D721Med (cell line): Measurements from ENCODE around the gene GFRA4.

Source experiments
- DNase-seq: peaks from one replicate; pipeline ENCODE4 v3.0.0; 2011; ENCODE audit warnings: low spot score; ENCODE audit not compliant: insufficient read length
- FAIRE-seq: peaks from 2 replicates; lab custom pipeline; 2011; peaks lifted over from hg19 to GRCh38; lab: Jason Lieb, UNC
- TF ChIP-seq, protein P1 (sequence below): IDR thresholded peaks from 2 replicates; pipeline ENCODE4 v1.5.1; 2012; ENCODE audit warnings: mild to moderate bottlenecking, control low read depth; ENCODE audit not compliant: insufficient read depth; ENCODE audit errors: missing control alignments

The GFRA4 gene

DNA sequence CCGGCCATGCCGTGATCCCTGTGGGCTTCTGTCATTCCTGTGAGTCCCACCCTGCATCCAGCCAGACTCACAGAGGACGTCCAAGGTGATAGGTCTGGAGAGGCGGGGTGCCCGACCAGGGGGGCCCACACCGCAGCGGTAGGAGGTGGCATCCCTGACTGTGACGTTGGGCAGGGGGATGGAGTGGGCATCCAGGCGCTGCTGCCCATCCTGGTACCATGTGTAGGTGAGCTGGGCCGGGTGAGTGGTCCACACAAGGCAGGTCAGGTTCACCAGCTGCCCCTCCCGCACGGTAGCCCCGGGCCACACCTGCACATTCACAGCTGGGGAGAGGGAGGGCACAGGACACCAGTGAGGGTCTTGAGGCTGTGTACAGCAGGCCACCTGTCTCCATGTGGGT, 30.2 kb upstream of the GFRA4 start:
- DNase-seq (no peak), FAIRE-seq (no peak)
- TF ChIP-seq, protein P1, sequence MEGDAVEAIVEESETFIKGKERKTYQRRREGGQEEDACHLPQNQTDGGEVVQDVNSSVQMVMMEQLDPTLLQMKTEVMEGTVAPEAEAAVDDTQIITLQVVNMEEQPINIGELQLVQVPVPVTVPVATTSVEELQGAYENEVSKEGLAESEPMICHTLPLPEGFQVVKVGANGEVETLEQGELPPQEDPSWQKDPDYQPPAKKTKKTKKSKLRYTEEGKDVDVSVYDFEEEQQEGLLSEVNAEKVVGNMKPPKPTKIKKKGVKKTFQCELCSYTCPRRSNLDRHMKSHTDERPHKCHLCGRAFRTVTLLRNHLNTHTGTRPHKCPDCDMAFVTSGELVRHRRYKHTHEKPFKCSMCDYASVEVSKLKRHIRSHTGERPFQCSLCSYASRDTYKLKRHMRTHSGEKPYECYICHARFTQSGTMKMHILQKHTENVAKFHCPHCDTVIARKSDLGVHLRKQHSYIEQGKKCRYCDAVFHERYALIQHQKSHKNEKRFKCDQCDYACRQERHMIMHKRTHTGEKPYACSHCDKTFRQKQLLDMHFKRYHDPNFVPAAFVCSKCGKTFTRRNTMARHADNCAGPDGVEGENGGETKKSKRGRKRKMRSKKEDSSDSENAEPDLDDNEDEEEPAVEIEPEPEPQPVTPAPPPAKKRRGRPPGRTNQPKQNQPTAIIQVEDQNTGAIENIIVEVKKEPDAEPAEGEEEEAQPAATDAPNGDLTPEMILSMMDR, result no peak

DNA sequence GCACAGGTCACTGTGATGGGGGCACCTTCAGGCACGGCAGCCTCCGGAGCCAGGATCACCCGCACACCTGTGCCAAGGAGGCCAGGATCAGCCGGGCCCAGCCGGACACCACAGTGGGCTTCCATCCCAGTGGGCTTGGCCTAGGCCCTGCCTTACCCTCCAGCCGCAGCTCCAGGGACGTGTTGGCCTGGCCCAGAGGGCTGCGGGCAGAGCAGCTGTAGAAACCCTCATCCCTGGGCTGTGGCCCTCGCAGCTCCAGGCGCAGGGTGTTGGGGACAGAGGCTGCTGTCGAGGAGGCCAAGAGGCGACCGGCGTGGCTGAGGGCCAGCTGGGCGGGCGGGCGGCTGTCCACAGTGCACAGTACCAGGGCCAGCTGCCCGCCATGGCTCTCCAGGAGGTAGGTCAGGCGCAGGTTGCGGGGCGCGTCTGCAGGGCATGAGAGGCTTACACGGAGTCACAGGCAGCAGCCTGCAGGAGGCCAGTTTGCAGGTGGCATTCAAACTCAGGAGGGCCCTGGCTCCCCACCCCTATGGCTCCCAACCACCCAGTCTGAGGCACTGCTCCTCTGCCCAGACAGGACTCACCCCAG, 29.6 kb upstream of the GFRA4 start:
- TF ChIP-seq, protein P1, result no peak
- DNase-seq (no peak), FAIRE-seq (no peak)

DNA sequence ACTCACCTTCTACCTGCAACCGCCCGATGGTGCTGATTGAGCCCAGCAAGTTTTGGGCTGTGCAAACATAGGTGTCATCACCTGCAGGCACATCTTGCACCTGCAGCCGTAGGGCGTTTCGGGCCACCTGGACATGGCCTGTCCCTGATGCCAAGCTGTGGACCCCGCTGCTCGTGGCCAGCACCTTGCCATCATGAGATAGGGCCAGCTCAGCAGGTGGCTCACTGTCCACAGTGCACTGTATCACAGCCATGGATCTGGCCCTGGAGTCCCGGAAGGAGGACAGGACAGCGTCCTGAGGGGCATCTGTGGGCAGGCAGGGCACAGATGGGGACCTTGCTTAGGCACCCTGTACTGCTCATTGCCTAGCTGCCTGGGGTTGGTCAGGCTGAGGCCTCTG, 28.7 kb upstream of the GFRA4 start:
- TF ChIP-seq, protein P1, result no peak
- no peak for DNase-seq

DNA sequence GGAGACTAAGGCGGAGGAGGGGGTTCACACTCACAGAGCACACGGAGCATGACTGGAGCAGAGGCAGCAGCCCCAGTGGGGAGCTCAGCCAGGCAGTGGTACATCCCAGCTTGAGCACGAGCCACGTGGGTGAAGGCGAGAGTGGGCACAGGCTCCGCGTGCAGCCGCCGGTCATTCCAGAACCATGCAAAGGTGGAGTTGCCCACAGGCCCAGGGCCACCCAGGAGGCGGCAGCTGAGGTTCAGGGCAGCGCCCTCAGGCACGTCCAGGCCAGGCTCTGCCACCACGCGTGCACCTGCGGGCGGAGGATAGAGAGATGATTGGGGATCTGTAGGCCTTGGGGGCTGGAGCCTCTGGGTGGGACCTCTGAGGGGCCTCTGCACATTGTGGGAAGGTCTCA, 28.1 kb upstream of the GFRA4 start:
- TF ChIP-seq, protein P1, result no peak
- no peak for DNase-seq
- no peak for FAIRE-seq

More for the DNA sequence above, 28.7 kb upstream of the GFRA4 start:
- FAIRE-seq, result no peak

- TF ChIP-seq, protein P1, result no peak
- FAIRE-seq (no peak), DNase-seq (no peak)
Measured at GRCh38 chr20:3690413-3690812, 27.2 kb upstream of the GFRA4 start.

DNA sequence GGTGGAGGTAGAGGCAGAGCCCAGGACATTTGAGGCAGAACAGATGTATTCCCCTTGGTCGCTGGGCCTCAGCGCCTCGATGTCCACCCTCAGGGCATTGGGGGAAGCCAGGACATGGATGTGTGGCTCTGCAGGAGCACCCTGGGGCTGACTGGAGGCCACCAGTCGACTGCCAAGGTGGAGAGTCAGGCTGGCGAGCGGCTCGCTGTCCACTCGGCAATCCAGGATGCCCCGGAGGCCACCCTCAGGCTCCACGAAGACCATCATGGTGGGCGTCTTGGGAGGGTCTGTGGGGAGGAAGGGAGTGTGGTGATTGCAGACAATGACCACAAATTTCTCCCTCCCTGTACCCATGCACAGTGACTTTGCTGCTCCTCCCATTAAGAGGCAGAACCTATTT, 26.8 kb upstream of the GFRA4 start:
- DNase-seq (no peak), FAIRE-seq (no peak)
- TF ChIP-seq, protein P1, result no peak

- FAIRE-seq, result no peak
- no peak for DNase-seq
- TF ChIP-seq, protein P1, result no peak
Measured at GRCh38 chr20:3687655-3688054, 24.5 kb upstream of the GFRA4 start.
